ENCODE results near the gene GATD1. TPM values are rescaled to one million over a fixed set of nuclear protein-coding genes. Genes with fewer than 3 reads are reported as not detected.

Gene GATD1
- polyA plus RNA-seq, 6 donors from 2014 or later: 4.5 to 14.1 (median 7.0) TPM; not detected in 1

- no peaks in the 10 kb centered on the region for H3K27me3 Mint-ChIP-seq
- H3K4me3 Mint-ChIP-seq: peak overlapping the region; percentile 86 to 99 (median 97)
- DNase-seq (no peak), ATAC-seq (ENCODE audit: low read depth in 2 of 2) (no peak)
- peaks cover 22 to 48% (median 43%) of the 10 kb centered on the region in 3 donors for H3K4me1 Mint-ChIP-seq
- peak overlapping the region; percentile 92 to 99 (median 98) for H3K27ac Mint-ChIP-seq
- H3K9me3 Mint-ChIP-seq: no peaks in the 10 kb centered on the region
- H3K36me3 Mint-ChIP-seq: no peaks in the 10 kb centered on the region
These were observed 31.4 kb upstream of the GATD1 start for GRCh38 chr11:808427-809286.

- Mint-ChIP-seq H3K27me3 (no peaks in the 10 kb centered on the region), H3K27ac (peak overlapping the region in 2 of 6 donors; percentile 50 to 87), H3K4me3 (peak overlapping the region; percentile 78 to 87 (median 83)), H3K4me1 (peaks cover 12 to 26% (median 19%) of the 10 kb centered on the region in 3 donors), H3K9me3 (no peaks in the 10 kb centered on the region), H3K36me3 (no peaks in the 10 kb centered on the region)
- DNase-seq (no peak), ATAC-seq (ENCODE audit: low read depth in 2 of 2) (no peak)
These were observed 27.3 kb upstream of the GATD1 start for GRCh38 chr11:804599-804964.

DNA sequence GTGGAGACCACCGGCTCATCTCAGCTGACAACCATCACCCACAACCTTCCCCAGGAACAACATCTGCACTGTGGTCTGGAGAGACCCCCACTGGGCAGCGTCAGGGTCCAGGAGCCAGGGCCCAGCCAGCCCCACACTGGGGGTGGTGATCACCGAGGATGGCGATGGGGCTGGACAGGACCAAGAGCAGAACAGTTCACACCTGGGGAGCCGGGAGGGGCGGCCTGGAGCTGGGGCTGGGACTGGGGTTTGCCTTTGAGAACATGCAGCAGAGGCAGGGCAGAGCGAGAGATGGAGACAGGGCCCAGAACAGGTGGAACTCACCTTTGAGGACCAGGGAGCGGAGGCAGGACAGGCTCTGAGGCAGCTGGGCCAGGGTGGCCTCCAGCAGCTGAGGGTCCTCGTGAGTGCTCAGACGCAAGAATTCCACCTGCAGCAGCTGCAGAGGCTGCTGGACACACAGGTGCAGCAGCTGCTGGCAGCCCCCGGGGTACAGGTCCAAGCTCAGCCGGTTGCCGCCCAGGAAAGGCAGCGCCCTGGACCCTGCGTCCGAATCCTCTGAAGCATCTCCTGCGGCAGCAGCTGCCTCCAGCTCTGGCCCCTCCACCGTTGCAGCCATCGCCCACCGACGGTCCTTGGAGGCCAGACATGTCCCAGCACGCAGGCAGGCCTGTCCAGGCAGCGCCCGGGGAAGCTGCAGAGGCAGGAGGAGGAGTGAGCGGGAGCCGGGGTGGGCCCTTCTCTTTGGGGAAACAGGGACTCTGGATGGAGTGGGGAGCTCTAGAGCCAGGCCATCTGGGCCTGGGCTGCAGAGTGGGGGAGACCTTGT lies 26.7 kb upstream of the GATD1 start:
- DNase-seq (no peak), ATAC-seq (ENCODE audit: low read depth in 2 of 2) (no peak)
- Mint-ChIP-seq H3K36me3 (no peaks in the 10 kb centered on the region), H3K27ac (peak overlapping the region in 3 of 6 donors; percentile 50 to 87 (median 74)), H3K9me3 (no peaks in the 10 kb centered on the region), H3K27me3 (no peaks in the 10 kb centered on the region), H3K4me3 (peak overlapping the region; percentile 68 to 87 (median 80)), H3K4me1 (peaks cover 11 to 25% (median 19%) of the 10 kb centered on the region in 3 donors)

DNA sequence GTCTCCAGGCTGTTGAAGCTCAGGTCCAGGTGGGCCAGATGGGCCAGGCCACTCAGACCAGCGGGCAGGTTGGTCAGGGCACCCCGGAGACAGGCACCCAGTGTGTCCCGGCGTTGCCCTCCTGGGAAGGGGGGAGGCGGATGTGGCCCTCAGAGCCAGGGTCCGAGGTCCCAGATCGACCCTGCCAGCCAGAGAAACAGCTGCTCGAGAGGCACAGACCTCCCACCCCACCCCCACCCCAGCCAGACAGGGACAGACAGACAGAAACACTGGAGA lies 26.1 kb upstream of the GATD1 start:
- ATAC-seq (ENCODE audit: low read depth in 2 of 2) (no peak), DNase-seq (no peak)
- peaks cover 8 to 20% (median 14%) of the 10 kb centered on the region in 3 donors for H3K4me1 Mint-ChIP-seq
- no peaks in the 10 kb centered on the region for H3K36me3 Mint-ChIP-seq
- no peak overlapping the region for H3K27ac Mint-ChIP-seq
- H3K27me3 Mint-ChIP-seq: no peaks in the 10 kb centered on the region
- H3K4me3 Mint-ChIP-seq: peak overlapping the region in 5 of 8 donors; percentile 51 to 79 (median 78)
- H3K9me3 Mint-ChIP-seq: no peaks in the 10 kb centered on the region

GRCh38 chr11:802693-803466 lies 25.6 kb upstream of the GATD1 start:
- Mint-ChIP-seq H3K27me3 (no peaks in the 10 kb centered on the region), H3K4me1 (peaks cover 6 to 17% (median 10%) of the 10 kb centered on the region in 3 donors), H3K9me3 (no peaks in the 10 kb centered on the region), H3K4me3 (peak overlapping the region in 4 of 8 donors; percentile 15 to 79 (median 54)), H3K27ac (peak overlapping the region in 1 of 6 donors; percentile 47), H3K36me3 (no peaks in the 10 kb centered on the region)
- no peak for DNase-seq
- no peak for ATAC-seq (ENCODE audit: low read depth in 2 of 2)

DNA sequence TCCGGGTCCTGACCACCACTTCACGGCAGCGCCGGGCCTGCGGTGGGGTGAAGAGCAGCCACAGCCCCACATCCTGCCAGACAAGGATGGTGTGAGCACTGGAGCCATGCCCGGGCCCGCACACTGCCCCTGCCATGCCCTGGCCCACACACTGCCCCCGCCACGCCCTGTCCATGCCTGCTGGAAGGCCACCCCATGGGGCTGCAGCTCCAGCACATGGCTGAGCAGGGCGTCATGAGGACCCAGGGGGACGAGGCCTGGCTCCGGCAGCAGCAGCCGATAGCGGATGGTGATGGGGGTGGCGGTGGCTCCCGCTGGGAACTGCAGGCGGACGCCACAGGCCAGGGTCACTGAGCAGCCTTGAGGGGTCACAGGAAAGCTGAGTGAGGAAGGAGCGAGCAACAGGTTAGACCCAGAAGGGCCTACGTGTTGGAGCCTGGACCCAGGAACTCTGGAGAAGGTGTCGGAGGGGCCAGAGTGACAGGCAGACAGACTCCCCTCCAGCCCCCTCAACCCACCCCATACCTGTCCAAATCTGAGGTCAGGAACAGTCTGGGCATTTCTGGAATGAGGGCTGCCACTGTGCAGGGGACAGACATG lies 24.8 kb upstream of the GATD1 start:
- Mint-ChIP-seq H3K4me3 (peak overlapping the region in 1 of 8 donors; percentile 16), H3K27ac (no peak overlapping the region), H3K27me3 (no peaks in the 10 kb centered on the region), H3K36me3 (no peaks in the 10 kb centered on the region), H3K4me1 (peaks cover 6 to 14% (median 8%) of the 10 kb centered on the region in 3 donors), H3K9me3 (no peaks in the 10 kb centered on the region)
- DNase-seq (no peak), ATAC-seq (ENCODE audit: low read depth in 2 of 2) (no peak)

DNA sequence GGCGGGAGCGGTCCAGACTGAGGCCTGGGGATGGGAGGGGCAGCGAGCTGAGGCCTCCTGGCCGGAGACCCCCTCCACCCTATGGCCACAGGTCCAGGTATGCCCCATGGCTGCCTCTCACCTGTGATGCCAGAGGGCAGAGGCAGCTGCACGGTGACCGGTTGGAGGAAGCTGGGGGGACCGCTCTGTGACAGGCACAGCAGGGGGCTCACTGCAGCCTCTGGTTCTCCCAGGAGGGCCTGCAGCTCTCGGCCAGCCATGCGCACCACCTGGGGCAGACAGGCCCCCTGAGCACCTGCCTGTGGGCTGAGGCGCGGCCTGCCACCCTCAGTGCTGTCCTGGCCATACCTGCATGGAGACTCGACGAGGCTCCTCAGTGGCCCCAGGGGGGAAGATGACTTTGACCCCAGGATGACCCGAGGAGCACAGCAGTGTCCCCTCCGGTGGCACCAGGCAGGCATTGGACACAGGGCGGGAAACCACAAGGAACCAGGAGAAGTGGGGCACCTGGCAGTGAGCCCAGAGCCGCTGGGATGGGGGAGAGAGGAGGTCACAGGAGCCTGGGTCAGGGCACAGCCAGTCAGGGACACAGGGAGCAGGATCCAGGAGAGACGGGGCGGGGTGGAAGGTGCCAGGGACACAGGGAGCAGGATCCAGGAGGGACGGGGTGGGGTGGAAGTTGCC lies 24.0 kb upstream of the GATD1 start:
- ATAC-seq (ENCODE audit: low read depth in 2 of 2) (no peak), DNase-seq (no peak)
- Mint-ChIP-seq H3K27ac (no peak overlapping the region), H3K9me3 (no peaks in the 10 kb centered on the region), H3K4me1 (peaks cover 9 to 16% (median 12%) of the 10 kb centered on the region in 3 donors), H3K27me3 (no peaks in the 10 kb centered on the region), H3K4me3 (peak overlapping the region in 1 of 8 donors; percentile 22), H3K36me3 (no peaks in the 10 kb centered on the region)

DNA sequence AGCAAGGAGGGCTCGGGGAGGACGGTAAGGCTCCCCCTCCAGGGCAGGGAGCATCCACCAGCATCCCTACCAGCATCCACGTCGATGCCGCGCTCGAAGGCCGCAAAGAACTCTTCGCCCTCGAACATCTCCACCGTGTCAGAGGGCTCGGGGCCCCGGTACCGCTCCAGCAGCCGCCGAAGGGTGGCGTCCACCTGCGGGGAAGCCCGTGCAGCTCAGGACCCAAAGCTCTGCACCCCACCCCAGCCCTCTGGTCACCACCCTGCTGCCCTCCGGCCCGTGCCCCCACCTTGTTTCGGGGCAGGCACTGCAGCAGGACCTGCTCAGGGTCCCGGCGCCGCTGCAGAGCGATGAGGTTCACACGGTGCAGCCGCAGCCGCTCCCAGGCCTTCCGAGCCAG lies 23.2 kb upstream of the GATD1 start:
- H3K4me1 Mint-ChIP-seq: peaks cover 13 to 18% (median 16%) of the 10 kb centered on the region in 3 donors
- H3K9me3 Mint-ChIP-seq: no peaks in the 10 kb centered on the region
- peak overlapping the region in 2 of 8 donors; percentile 12 to 96 for H3K4me3 Mint-ChIP-seq
- no peaks in the 10 kb centered on the region for H3K27me3 Mint-ChIP-seq
- no peak overlapping the region for H3K27ac Mint-ChIP-seq
- H3K36me3 Mint-ChIP-seq: no peaks in the 10 kb centered on the region
- DNase-seq (no peak), ATAC-seq (ENCODE audit: low read depth in 2 of 2) (no peak)

GRCh38 chr11:799641-800316 lies 22.5 kb upstream of the GATD1 start:
- DNase-seq (no peak), ATAC-seq (ENCODE audit: low read depth in 2 of 2) (no peak)
- Mint-ChIP-seq H3K27me3 (no peaks in the 10 kb centered on the region), H3K27ac (no peak overlapping the region), H3K4me3 (peak overlapping the region in 2 of 8 donors; percentile 12 to 96), H3K9me3 (no peaks in the 10 kb centered on the region), H3K4me1 (peaks cover 13 to 19% (median 16%) of the 10 kb centered on the region in 3 donors), H3K36me3 (no peaks in the 10 kb centered on the region)

GRCh38 chr11:798093-798713 lies 20.9 kb upstream of the GATD1 start, which contains the start of gene SLC25A22:
Gene SLC25A22 (minus strand): TSS chr11:798281. CDS start chr11:795006, 3,275 bp downstream.
- ATAC-seq (ENCODE audit: low read depth in 2 of 2) (peak; percentile 56 to 67), DNase-seq (peak; percentile 92)
- peaks cover 8 to 17% (median 13%) of the 10 kb centered on the region in 3 donors for H3K4me1 Mint-ChIP-seq
- no peaks in the 10 kb centered on the region for H3K27me3 Mint-ChIP-seq
- H3K36me3 Mint-ChIP-seq: no peaks in the 10 kb centered on the region
- H3K4me3 Mint-ChIP-seq: peak within 1 kb of the TSS; percentile 86 to 98 (median 96)
- H3K9me3 Mint-ChIP-seq: no peaks in the 10 kb centered on the region
- peak within 1 kb of the TSS; percentile 84 to 98 (median 94) for H3K27ac Mint-ChIP-seq

- Mint-ChIP-seq H3K4me1 (peaks cover 8 to 17% (median 13%) of the 10 kb centered on the region in 3 donors), H3K27ac (peak overlapping the region; percentile 84 to 98 (median 94)), H3K4me3 (peak overlapping the region; percentile 86 to 98 (median 96)), H3K36me3 (no peaks in the 10 kb centered on the region), H3K9me3 (no peaks in the 10 kb centered on the region), H3K27me3 (no peaks in the 10 kb centered on the region)
- DNase-seq (peak; percentile 79), ATAC-seq (ENCODE audit: low read depth in 2 of 2) (peak; percentile 58 to 62)
These were observed 20.2 kb upstream of the GATD1 start for GRCh38 chr11:797296-798092.
